CD4-positive, alpha-beta T cell treated with Interleukin-4 for 4 hours (primary cell): Measurements from ENCODE around the gene IQCE.

Experiments used
- DNase-seq: peaks from one replicate; pipeline ENCODE4 v3.0.0-alpha.2; 2020

The IQCE gene

GRCh38 chr7:2558629-2559282 is at the start of gene IQCE:
Gene IQCE, plus strand, starts transcription at chr7:2558979. Its CDS starts 203 bp downstream, at chr7:2559182.
- peak; percentile 88 for DNase-seq

DNA sequence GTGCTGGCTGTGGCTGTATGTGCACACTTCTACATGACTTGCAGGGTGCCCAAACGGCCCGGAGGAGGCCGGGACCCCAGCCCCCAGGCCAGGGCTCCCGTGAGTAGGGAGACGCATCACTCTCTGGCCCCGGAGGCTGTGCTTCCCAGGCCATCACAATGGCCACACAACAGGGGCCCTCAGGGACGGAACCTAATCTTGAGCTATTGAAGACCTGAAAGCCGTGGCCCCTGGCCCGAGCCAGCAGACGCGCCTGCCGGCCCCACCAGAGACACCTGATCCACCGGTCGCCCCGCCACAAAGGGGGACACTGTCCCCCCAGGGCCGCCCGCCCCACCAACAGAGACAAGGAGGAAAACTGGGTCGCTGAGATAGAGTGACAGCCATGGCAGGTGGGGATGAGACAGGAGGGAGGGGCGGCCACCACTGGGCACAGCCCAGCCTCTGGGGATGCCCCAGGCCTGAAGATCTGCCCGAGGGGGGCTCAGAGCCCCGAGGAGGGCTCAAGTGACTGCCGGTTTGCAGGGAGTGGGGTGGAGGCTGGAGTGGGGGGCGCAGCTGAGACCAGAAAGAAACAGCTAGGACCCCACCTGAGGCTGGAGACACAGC is 49.4 kb upstream of the IQCE start:
- no peak for DNase-seq

- no peak for DNase-seq
Measured at GRCh38 chr7:2510130-2510776, 48.5 kb upstream of the IQCE start.

DNA sequence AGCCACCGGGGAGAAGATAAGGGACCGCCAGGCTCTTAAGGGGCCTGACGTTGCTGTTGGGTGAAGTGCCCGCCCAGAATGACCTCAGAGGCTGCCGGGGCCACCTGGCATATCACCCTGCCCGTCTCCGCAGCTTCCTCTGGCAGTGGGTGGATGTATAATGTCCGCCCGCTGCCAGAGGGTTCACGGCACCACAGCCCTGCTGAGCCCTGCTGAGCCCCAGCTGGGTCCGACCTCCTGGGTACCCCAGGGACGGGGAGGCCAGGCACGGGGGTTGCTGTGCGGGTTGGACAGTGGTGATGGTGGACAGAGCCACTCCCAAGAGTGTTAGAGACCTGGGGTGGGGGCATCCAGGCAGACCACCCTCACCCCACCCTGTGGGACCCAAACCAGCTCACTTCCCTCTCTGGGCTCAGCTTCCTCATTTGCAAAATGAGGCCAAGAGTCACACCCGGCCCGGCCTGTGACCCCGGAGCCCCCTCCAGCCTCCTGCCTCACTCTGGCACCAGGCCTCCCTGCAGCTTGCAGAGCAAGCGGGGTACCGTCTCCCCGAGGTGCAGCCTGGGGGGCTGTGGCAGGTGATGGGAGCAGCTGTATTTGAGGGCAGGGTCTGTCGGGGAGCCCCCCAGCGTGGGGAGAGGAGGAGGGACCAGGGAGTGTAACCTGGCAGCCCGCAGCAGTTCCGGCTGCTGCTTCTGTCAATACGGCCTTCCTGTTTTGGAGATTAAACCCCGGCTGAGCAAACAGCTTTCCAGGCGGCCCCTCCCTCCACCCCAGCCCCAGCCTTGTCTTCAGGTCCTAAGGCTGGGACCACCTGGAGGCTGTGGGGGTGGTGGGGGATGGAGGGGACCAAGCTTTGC is 47.6 kb upstream of the IQCE start:
- DNase-seq = peak; percentile 58

DNA sequence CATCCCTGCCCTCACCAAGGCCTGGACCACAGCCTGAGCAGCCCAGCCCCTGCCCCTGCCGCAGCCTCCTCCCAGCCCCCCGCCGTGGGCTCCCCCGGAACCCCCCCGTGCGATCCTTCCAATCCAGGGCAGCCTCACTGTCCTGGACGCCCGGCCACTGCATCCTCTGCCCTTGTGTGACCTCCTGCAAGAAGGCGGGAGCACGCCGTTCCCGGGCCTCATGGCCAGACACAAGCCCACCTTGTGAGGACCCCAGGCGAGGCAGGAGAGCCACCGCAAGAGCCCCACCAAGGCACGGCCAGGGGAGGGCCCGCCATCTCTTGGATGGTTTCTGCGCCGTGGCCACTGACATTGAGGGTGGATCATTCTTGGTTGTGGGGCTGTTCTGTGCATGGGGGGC is 47.0 kb upstream of the IQCE start:
- no peak for DNase-seq

GRCh38 chr7:2512179-2512661 is 46.6 kb upstream of the IQCE start:
- no peak for DNase-seq

- no peak for DNase-seq
Measured at GRCh38 chr7:2512713-2513112, 46.1 kb upstream of the IQCE start.

DNA sequence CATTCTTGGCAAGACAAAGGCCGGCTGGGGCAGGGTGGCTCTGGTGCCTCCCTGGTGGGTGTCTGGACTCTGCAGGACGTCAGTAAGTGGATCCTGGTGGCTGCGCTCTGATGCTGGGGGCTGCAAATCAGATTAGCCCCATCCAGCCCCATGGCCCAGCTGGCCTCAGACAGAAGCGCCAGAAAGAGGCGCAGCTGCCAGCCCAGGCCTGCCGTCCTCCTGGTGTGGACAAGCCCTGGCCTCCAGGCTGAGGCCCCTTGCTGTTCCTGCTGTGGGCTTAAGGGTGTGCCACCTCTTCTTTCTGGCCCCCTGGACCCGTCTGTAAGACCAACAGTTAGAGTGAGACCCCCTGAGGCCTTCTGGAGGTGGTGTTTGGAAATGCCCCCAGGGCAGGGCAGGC is 45.1 kb upstream of the IQCE start:
- DNase-seq = no peak

GRCh38 chr7:2514473-2515423 is 44.0 kb upstream of the IQCE start:
- DNase-seq = no peak

- no peak for DNase-seq
Measured at GRCh38 chr7:2515424-2516193, 43.2 kb upstream of the IQCE start.

DNA sequence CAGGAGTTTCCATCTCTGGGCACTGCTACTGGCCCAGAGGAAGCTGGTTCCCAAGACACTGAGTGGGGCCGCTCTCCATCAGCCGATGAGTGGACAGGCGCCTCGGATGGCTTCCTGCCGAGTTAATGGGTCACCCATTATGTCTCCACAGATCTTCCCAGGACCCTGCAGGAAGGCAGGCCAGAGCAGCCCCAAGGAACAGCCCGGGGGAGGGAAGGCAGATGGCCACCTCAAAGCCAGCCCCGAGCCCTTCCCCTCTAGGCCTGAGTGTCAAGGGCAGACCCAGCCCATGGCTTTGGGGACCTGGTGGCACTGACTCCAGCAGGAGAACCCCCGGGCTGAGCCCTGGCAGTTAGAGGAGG is 42.6 kb upstream of the IQCE start:
- no peak for DNase-seq

GRCh38 chr7:2517026-2517425 is 41.8 kb upstream of the IQCE start:
- no peak for DNase-seq

- DNase-seq = no peak
Measured at GRCh38 chr7:2517678-2518507, 40.9 kb upstream of the IQCE start.

GRCh38 chr7:2518737-2519118 is 40.1 kb upstream of the IQCE start:
- no peak for DNase-seq

GRCh38 chr7:2519119-2519930 is 39.5 kb upstream of the IQCE start, which contains the start of gene LFNG:
Gene LFNG, plus strand, starts transcription at chr7:2519774. Its CDS starts 88 bp downstream, at chr7:2519862.
- peak; percentile 86 for DNase-seq

- DNase-seq = no peak
Measured at GRCh38 chr7:2520131-2520760, 38.5 kb upstream of the IQCE start.

GRCh38 chr7:2520761-2521290 is 38.0 kb upstream of the IQCE start:
- DNase-seq = no peak

- no peak for DNase-seq
Measured at GRCh38 chr7:2521341-2521745, 37.4 kb upstream of the IQCE start.
